H54 (cell line): ENCODE data around the gene PCDHB9.
"Not testable (repeated sequence)": the region's sequence is repeated elsewhere in the genome, so short reads cannot be mapped to it uniquely, and the experiment has no call there.

Source experiments
- DNase-seq: peaks from one replicate; pipeline ENCODE4 v3.0.0; 2011; ENCODE audit warnings: low spot score, mixed read lengths; ENCODE audit not compliant: insufficient read length
- FAIRE-seq: peaks from 3 replicates; lab custom pipeline; 2011; peaks lifted over from hg19 to GRCh38; lab: Jason Lieb, UNC
- POLR2A ChIP-seq: IDR thresholded peaks from 2 replicates; pipeline ENCODE4 v1.6.1; 2011; ENCODE audit warnings: low read depth, mild to moderate bottlenecking, low read length

PCDHB9 gene

GRCh38 chr5:141223112-141223783, 36.3 kb downstream of the PCDHB9 start, which contains the start of gene PCDHB14:
PCDHB14 (plus strand) TSS chr5:141223343; CDS start chr5:141223506, 163 bp downstream.
- DNase-seq, result peak; percentile 54
- FAIRE-seq, result peak; percentile 86

GRCh38 chr5:141224844-141225243, 37.9 kb downstream of the PCDHB9 start:
- not testable (repeated sequence) for FAIRE-seq

More at GRCh38 chr5:141223112-141223783, 36.3 kb downstream of the PCDHB9 start, which contains the start of gene PCDHB14:
- no peak for TF ChIP-seq POLR2A

GRCh38 chr5:141225421-141225820, 38.5 kb downstream of the PCDHB9 start:
- FAIRE-seq, result not testable (repeated sequence)

More at GRCh38 chr5:141224844-141225243, 37.9 kb downstream of the PCDHB9 start:
- not testable (repeated sequence) for DNase-seq

GRCh38 chr5:141234109-141234667, 47.2 kb downstream of the PCDHB9 start:
- FAIRE-seq (no peak), DNase-seq (no peak)
- no peak for TF ChIP-seq POLR2A

More at GRCh38 chr5:141225421-141225820, 38.5 kb downstream of the PCDHB9 start:
- not testable (repeated sequence) for DNase-seq

- not testable (repeated sequence) for DNase-seq
These were observed 49.0 kb downstream of the PCDHB9 start for GRCh38 chr5:141235922-141236321.

GRCh38 chr5:141236516-141237313, 49.8 kb downstream of the PCDHB9 start:
- FAIRE-seq (no peak), DNase-seq (no peak)
- TF ChIP-seq POLR2A, result no peak

More at GRCh38 chr5:141235922-141236321, 49.0 kb downstream of the PCDHB9 start:
- not testable (repeated sequence) for FAIRE-seq
